ENCODE results near the gene SELP.

GRCh38 chr1:169624122-169624521 is 5.8 kb downstream of the SELP start:
- TF ChIP-seq CTCF (IDR thresholded peaks at IDR 0.05) (no peak), POLR2A (IDR thresholded peaks at IDR 0.05) (no peak)

All from Peyer's patch (tissue), 4 donors.